Right forelimb (tissue), 1 donor: Measurements from ENCODE around the gene PEX5L.

Experiments
- DNase-seq: peaks from one replicate; pipeline ENCODE4 v3.0.0-alpha.2; 2018

PEX5L gene

GRCh38 chr3:180002006-180002405 is 34.7 kb downstream of the PEX5L start:
- DNase-seq, result no peak

DNA sequence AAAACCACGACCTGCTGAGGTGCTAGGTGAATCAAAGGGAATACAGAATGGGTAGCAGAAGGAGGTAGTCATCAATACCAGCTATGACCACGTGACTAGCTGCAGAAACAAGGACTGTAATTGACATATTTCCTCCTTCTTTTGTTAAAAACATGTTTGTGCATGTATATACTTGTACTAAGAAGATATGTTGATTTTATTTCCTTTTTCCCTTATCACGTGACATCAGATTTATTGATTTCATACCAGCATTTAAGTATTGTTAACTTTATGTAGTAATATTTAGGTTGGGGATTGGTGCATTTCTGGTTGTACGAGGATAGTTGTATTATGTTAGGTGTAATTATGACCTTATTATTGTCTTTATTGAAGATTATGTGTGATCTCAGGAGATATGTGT is 36.2 kb downstream of the PEX5L start:
- no peak for DNase-seq

DNA sequence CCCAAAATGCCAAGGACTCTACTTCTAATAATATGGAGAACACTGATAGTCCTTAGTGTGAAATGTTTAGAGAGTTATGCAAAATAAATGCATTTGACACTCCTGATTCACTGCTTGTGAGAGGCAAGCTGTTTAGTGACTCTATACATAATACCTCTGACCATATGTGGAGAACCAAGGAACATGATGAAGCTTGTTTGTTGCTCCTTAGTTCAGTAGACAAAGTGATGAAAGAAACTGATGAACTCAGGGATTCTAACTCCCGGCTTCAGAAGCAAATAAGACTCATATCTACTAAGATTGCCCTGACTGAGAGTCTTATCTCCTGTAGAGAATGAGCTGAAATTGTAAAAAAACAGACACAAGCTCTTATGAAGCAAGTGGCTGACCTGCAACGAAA is 41.3 kb downstream of the PEX5L start:
- no peak for DNase-seq

DNA sequence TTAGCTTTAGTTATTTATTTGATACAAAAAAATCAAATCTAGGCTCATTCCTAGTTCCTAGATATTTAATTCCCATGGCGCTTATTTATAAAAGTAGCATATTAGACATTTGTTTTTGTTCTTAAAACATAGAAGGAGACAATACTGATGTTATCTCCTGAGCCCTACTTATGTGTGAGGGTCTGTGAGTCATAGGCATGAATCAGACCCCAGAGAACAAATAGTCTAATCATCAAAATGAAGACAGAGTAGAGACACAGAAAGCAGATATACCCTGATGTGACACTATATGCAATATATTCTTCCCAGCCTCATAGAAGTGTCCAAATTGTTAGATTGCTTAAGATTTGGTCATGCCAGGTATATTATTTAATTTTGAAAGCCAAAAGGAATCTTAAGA is 44.9 kb downstream of the PEX5L start:
- no peak for DNase-seq

DNA sequence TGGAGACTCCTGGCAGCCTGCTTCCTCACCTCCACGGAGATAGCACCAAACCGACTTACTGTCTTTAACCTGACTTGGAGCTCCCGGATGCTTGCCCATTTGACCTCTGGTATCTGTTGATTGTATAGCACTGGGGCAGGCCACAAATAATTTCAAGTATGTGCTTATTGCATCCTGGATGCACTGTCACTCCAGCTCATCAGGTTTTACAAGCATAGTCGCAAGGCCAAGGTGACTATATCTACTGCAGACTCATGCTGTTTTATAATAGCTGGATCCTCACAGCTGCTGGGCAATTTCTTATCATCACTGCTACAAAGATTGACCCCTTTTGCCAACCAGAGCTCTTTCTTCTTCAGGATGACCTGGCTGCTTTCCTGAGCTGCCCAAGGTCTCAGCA is 45.6 kb downstream of the PEX5L start:
- no peak for DNase-seq

DNA sequence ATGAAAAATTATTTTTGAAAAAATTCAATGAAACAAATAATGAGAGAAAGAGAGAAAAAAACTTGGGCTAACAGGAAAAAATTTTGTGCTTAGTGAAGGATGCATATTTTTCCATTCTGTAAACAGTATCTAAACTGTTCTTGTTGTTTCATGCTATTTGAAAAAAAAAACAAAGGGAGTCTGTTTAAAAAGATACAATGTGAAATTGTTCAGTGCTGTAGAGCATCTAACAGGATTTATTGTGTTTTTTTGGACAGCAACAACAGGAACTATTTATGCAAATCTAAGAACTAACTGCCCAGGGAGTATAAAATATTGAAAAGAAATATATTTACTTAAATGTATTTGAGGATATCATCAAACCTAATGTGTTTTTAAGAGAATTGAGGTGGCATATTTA is 55.1 kb downstream of the PEX5L start:
- DNase-seq, result no peak

DNA sequence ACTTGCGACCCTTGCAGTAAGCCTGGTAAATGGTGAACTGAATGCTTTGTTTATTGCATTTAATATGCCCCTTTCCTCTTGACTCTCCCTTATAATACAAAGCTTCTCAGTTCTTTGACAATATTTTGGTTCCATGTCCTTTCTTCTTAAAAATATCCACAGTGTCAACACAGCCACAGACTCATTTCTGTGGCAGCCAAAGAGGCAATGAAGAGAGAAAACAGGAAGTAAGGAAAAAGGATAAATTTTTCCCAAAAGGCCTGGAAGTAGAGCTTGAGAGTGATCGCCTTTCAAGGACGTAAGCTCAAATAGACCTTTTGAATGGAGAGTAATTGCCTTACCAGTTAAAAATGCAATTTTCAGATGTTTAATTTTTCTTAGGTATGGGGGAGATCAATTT is 59.4 kb downstream of the PEX5L start:
- DNase-seq, result no peak

DNA sequence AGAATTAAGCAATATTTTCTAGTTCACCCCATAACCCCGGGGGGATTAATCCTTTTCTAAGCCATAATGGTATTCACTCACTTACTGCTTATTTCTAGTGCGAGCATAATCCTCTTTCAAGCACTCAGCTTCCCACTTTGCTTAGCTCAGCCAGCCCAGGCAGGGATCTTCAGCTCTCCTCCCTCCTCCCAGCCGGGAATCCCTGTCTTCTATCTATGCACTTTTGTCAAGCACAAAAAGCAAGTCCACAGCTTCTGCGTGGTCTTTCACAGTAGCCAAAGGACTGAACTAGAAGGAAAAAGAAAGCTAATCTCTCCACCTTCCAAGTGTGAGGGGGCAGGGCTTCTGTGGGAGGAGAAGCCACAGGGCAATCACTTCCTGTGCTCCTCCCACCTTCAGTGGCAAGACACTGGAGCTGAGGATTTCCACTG is 62.8 kb downstream of the PEX5L start:
- DNase-seq, result no peak

DNA sequence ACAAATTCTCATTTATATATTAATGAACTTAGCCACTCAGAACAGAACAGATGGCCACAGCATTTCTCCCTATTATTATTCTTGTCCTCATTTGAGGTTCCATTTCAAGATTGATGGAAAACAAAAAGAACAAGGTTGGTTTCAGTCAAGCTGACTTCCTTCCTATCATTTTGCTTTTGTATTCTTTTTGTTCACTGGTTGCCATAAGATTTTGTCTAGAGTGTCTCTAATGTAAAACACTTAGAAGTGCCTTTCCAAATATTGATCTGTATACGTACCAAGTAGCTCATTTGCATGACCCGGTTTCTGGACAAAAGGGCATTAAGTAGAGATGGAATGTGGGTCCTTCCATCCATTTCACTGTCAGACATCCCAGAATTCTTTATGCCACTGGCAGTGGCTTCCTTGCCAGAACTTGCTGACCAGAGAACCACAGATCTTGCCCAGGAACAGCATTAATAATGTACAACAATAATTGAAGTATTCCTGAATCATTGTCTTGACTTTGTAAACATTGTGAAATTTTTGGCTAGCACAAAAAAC is 63.8 kb downstream of the PEX5L start:
- no peak for DNase-seq

DNA sequence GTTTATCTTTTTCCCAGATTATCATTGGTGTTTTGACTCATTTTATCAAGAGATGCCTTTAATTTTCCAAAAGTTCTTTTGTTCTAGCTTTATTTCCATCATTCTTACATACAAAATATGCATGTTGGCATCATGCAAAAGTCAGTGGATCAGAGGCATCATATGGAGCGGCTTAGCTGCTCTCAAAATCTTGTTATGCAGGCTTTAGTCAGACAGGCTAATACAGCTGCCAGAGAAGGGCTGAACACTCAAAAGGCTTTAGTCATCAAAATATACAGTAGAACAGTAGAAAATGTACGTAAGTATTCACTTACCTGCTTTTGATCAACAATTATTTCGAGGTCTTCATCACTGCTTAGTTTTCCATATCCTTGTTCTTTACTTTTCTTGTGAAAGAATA is 65.5 kb downstream of the PEX5L start:
- no peak for DNase-seq

DNA sequence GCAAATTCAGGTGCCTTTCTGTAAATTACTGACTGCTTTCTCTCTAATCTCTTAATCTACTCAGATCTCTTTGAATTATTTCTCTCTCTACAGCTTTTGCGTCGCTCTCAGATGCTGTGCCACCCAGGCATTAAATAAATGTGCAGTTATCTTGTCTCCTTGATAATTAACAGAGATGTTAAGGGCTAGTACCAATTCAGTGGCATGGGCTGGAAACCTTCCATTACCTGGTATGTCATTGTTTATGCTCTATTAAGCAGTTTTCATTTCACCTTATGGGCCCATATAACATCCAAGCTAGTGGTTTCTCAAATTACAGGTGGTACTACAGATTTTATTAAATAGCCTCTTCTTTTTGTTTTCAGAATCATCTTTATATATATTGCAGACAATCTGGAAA is 66.0 kb downstream of the PEX5L start:
- no peak for DNase-seq

GRCh38 chr3:179969525-179969924 is 67.2 kb downstream of the PEX5L start:
- DNase-seq, result no peak

GRCh38 chr3:179967622-179968021 is 69.1 kb downstream of the PEX5L start:
- no peak for DNase-seq

DNA sequence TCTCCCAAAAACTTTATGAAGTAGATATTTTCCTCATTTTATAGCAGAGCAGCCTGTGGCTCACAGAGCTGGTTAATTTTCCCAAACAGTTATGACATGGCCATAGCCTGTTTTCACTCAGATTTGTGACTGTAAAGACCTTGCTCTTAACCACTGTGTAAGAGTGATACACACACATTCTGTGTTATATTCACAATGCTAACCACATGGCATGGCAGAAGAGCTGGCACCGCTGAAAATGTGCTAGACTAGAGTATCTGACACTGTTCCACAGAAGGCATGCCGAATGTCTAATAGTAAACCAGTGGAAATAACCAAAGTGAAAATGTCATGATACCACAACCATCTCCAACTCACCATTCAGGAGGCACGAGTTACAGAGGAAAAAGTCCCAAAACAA is 71.8 kb downstream of the PEX5L start:
- DNase-seq, result no peak

GRCh38 chr3:179962629-179963387 is 73.9 kb downstream of the PEX5L start:
- DNase-seq, result no peak

DNA sequence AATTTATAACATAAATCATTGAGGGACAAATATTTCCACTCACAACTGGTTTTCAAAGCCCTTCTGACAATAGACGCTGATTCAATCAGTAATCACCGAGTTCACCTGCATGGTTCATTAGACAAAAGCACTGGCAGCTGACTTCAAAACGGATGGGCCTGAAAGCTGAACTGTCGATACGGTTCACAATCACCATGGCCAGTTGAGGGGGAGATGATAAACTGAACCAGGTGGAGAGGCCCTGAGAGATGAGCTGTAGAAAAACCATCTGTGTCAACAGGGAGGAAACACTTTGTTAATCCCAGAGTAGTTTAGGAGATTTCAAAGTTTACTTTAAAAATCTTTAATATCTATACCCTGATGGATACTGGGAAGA is 75.0 kb downstream of the PEX5L start:
- no peak for DNase-seq

- no peak for DNase-seq
Measured at GRCh38 chr3:179961071-179961702, 75.5 kb downstream of the PEX5L start.

DNA sequence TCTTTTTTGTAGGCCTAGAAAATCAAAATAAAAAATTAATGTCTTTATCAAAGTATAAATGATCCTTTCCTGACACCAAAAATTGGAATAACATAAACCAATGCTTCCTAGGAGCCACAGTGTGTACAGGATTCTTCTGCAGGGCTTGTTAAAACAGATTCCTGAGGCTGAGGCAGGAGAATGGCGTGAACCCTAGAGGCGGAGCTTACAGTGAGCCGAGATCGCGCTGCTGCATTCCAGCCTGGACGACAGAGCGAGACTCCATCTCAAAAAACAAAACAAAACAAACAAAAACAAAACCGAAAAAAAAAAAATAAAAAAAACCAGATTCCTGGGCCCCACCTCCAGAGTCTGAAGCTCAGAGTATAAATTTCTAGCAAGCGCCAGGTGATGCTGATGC is 78.0 kb downstream of the PEX5L start:
- no peak for DNase-seq

DNA sequence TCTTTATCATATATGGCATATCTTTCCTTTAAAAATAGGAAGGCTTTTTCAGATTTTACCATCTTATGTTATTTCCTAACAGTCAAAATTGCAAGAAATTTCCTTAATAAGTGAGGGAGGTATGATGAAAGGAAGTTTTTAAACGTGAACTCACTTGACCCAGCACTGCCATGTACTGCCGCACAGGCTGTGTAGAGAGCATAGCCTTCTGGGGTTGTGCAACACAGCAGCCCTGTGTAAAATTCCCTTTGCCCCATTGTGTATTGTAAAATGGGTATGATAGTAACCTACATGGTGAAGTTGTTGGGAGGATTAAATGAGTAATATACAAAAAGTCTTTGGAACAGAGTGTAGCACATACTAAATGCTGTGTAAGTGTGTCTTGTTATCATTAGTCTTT is 78.6 kb downstream of the PEX5L start:
- no peak for DNase-seq

DNA sequence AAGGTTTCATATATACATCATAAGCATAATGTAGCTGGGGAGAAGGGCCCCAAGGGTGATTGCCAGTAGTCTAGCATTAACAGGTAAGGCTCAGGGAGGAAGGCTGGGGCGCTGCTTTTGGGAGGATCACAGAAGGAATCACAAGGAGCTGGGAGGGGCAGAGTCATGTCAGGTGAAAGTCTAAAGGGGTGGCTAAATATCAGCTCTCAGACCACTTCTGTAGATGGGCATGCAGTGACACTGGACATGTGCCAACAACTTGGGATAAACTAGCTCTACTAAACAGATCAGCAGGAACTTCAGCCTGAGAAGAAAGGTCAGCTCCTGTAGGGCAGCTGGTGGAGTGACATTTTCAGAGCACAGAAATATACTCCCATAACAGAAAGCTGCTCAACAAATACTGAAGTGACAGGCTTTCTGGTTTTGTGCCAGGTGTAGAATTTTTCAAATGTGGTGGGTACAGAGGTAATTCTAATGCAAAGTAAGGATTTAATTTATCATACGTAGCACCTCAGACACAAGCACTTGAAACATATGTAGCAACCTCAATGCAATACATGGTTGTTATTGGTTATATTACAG is 79.4 kb downstream of the PEX5L start:
- no peak for DNase-seq

- DNase-seq, result no peak
Measured at GRCh38 chr3:179956416-179956830, 80.3 kb downstream of the PEX5L start.

DNA sequence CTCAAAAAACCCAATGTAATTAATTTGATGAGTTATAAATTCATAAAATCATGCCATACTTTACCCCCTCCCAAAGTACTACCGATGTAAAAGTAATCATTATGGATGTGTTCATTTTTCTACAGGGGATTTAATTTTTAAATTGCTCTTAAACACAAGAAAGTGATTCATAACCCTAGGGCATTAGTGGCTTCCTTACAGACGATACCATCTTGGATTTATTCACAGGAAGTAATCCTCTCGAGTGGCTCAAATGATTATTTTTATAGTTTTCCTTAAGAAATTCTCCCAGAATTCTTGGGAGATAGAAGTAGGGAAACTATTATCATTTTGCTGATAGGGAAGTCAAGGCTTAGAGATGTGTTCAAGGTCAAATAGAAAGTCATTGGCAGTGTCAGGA is 80.9 kb downstream of the PEX5L start:
- DNase-seq, result no peak

GRCh38 chr3:179955286-179955685 is 81.5 kb downstream of the PEX5L start:
- DNase-seq, result no peak
